GM19397 (cell line): ENCODE measurements around the gene RAB4A.

Experiments
- ATAC-seq: cut with Tn5 transposase; IDR thresholded peaks from one replicate; pipeline ENCODE4 v1.9.1; 2021; ENCODE audit warnings: mild to moderate bottlenecking, moderate library complexity; ENCODE audit not compliant: unreplicated experiment

The RAB4A gene, protein sequence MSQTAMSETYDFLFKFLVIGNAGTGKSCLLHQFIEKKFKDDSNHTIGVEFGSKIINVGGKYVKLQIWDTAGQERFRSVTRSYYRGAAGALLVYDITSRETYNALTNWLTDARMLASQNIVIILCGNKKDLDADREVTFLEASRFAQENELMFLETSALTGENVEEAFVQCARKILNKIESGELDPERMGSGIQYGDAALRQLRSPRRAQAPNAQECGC

DNA sequence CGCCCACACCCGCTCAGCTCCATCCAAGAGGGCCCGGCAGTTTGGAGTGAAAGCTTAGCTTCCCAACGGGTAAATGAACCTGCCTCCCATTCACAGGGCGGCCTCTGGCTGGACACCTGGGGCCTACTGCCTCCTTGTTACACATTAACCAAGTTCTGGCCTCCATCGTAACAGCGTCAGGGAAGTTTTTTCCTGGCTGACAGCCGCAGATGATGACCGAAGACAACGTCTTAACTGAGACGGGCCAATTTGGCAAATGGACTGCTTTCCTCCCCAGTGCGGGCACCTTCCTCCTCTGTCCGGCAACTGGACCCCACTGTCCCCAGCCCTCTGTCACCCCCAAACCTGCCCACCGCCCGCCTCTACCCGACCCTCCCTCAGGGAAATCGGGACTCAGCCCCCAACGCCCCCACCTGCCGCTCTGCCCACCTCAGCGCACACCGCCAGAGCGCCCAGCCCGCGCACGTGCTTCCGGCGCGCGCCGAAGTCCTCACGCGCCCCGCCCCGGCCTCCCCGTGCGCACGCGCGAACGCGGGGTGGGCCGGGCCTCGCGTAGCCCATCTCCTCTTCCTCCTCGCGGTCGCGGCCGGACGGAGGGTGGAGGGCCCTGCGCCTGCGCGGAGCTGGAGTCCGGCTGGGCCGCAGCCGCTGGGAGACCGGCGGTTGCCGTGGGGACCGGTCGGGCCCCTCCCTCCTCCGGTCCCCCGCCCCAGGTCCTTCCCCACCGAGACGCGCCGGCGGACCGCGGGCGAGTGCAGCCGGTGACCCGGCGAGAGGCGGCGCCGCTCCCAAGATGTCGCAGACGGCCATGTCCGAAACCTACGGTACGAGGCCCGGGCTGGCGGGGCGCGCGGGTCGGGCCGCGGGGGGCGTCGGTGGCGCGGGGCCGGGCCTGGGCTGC, at the start of gene RAB4A:
Gene RAB4A, plus strand, starts transcription at position 565 of the 901 bp plus-strand sequence. Its CDS starts 229 bp downstream, at position 794.
- peak; percentile 91 for ATAC-seq

- ATAC-seq = no peak
These were observed 48.8 kb upstream of the RAB4A start for GRCh38 chr1:229222081-229222480.

- no peak for ATAC-seq
These were observed 47.4 kb upstream of the RAB4A start for GRCh38 chr1:229223498-229223897.

- no peak for ATAC-seq
These were observed 46.6 kb upstream of the RAB4A start for GRCh38 chr1:229224308-229224707.

- no peak for ATAC-seq
These were observed 45.6 kb upstream of the RAB4A start for GRCh38 chr1:229225331-229225782.

DNA sequence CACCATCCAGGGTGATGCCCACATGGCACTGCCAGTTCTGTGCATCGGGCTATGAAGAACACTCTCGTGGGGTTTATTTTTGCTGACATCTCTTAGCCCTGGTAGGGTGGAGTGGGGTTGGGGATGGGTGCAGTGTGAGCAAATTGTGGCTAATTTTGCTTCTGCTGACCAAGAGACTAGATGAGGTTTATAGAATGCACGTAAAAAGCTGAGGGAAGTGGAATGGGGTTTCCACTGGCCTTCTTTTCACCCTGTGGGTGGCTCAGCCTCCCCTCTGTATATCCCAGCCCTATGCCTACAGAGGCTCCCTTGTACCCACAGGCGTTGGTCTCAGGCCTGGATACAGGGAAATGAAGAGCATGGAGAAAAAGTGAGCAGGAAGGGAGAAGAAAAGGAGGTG, 44.1 kb upstream of the RAB4A start:
- no peak for ATAC-seq

DNA sequence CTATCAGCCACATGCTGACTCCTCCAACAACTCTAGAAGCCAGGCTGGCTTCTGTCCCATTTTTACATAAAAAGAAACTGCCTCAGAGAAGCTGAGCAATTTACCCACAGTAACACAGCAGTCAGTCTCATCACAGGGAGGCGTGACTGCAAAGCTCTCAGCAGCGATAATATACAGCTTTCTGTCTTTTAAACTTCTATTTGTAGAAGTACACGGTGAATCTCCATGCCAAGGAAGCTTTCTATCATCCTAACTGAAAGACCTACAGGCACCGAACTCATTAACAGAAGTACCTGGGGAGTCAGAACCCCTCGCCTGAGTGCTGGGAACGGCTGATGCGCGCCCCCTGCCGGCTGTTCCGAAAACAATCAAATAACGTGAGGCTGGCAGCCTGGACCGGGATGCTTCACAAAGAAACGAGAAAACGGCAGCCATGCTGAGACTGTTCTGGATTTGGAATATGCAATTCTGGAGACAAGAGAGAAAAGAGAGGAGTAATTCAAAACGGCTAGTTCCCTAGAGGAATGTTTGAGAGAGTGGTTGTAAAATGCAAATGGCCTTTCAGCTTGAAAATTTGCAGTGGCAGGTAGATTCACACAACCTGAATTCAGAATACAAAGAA, 43.5 kb upstream of the RAB4A start:
- ATAC-seq = no peak

DNA sequence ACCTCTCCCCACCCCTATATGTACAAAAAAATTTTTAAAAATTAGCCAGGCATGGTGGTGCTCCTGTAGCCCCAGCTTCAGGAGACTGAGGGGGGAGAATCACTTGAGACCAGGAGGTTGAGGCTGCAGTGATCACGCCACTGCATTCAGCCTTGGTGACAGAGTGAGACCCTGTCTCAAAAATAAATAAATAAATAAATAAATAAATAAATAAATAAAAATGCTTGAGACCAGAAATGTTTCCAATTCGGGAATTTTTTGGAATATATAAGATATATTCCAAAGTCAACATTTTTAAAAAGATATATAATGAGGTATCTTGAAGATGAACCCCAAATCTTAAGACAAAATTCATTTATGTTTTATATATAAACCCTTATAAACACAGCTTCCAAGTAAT, 42.4 kb upstream of the RAB4A start:
- no peak for ATAC-seq

GRCh38 chr1:229229137-229229720, 41.7 kb upstream of the RAB4A start:
- no peak for ATAC-seq

DNA sequence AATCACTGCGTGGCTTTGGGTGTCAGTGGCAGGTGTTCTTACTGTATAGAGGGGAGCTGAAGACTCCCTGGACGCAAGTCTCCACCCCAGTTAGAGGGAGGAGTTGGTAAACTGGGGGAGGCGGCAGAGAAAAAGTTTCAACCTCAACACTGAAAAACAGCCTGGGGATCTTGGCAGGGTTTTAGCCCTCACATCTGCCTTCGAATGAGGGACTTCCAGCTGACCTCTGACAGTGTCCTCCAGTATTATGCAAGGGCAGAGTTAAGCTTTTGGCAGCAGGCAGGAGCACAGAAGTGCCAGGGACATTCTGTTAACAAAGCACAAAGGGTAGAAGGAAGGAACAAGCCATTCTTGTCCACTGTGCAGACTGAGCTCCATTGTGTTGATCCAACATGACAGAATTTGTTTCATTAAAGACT, 41.2 kb upstream of the RAB4A start:
- ATAC-seq = no peak

- ATAC-seq = no peak
These were observed 40.6 kb upstream of the RAB4A start for GRCh38 chr1:229230140-229230892.

- no peak for ATAC-seq
These were observed 39.8 kb upstream of the RAB4A start for GRCh38 chr1:229230893-229231753.

DNA sequence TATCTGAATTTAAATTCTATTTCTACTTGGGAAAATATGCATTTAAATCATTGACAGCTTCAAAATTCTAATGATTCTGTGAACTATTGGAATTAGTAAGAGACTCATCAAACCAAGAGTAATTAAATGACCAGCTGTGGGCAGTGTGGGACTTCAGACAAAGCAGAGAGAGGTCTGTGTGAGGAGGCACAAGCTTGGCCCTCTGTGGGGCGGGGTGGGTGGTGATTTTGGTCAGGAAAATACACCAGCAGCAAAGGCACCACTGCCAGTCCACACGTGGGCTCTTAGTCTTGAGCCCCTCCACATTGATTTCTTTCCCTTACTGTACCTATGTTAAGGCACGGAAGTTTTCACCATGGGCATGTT, 39.2 kb upstream of the RAB4A start:
- ATAC-seq = no peak

DNA sequence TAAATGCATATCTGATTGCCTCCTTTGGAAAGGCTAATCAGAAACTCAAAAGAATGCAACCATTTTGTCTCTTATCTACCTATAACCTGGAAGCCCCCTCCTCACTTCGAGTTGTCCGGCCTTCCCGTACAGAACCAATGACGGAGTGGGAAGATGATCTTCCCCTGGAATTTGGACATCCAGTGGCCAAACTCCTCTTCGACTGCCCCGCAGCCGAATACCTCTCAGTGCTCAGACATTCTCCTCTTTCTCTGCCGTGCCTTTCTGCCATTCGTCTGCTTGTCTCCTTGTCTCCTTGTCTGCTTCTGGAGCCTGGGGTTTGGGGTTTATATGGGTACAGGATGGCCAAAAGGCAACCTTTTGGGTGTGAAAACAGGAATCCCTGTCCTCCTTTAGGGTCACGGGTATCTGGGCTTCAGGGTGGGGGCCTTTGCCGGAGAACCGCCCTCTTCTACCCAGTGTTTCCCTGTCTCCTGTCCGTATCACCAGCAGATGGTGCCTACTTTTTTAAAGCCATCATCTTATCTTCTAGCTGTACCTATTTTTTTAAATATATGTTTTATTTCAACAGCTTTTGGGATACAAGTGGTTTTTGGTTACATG, 35.9 kb upstream of the RAB4A start:
- no peak for ATAC-seq

DNA sequence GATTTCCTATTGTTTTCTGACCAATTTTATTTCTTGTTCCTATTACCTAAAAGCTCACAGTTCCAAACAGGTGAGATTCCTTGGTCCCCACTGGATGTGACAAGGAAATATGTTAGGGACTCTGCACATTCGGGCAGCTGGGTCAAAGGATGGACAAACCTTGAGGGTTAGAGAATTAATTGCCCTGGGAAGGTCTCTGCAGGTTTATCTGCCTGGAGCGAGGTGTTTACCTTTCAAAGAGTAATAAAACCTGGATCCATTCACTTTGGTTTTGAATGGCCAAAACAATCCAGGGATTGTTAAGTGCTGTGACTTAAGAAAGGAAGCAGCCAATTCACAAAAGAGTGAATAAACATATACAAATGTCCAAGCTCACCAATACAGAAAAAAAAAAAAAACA, 33.6 kb upstream of the RAB4A start:
- ATAC-seq = no peak

DNA sequence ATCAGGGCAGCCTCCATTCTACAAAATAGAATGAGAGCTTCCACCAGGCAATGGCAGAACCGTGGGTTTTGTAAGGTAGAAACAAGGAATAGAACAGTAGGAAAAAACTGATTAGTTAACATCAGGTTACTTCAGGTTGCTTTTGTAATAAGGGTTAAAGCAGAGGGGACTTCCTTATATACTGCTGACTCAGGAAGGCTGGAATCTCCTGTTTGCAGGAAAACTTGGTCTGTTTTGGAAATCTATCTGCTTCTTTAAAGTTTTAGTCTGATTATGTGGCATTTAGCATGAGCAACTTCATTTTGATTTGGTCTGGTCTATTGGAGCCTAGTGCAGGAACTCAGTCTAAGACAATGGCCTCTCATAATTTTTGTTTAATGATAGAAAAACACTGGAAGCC, 32.7 kb upstream of the RAB4A start:
- no peak for ATAC-seq

- no peak for ATAC-seq
These were observed 32.1 kb upstream of the RAB4A start for GRCh38 chr1:229238674-229239415.

GRCh38 chr1:229240532-229240931, 30.4 kb upstream of the RAB4A start:
- no peak for ATAC-seq

GRCh38 chr1:229241390-229241789, 29.5 kb upstream of the RAB4A start:
- no peak for ATAC-seq
